GF-D8 (cell line): Measurements from ENCODE around the gene AGO4.
"Not testable (repeated sequence)": the region's sequence is repeated elsewhere in the genome, so short reads cannot be mapped to it uniquely, and the experiment has no call there.

ENCODE experiments used
- DNase-seq: peaks from one replicate; lab custom pipeline; 2025; lab: John Stamatoyannopoulos, UW

The AGO4 gene

DNA sequence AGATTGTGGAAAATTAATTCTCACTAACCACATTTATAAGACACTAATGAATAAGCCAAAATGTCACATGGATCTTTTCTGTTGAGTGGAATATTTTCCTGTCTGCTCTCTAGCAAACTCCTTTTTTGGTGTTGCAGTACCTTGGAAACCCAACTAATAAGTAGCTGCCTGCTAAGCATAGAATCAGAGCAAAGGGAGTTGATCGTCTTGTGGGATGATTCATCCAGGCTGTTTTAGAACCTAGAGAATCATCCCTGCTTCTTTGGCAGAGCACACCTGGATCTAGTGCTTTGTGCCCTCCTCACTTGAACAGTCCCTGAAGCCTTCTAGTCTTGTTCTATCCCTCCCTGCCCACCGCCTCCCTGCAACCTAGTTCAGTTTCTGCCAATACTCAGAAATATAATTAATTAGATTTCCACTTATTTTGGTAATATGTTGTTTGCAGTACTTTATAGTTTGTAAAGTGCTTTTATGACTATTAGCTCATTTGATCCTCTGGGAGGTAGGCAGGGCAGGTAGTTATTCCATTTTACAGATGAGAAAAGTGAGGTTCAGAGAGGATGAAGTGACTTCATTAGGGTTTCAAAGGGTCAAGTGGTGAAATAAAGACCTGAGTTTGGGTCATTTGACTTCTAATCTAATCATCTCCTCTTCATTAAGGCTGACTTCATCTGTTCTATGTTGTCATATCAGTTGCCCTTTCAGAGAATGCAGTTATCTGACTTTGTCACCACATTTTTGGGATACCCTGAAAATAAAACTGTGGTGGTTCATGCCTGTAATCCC is 2.5 kb downstream of the AGO4 start:
- no peak for DNase-seq

DNA sequence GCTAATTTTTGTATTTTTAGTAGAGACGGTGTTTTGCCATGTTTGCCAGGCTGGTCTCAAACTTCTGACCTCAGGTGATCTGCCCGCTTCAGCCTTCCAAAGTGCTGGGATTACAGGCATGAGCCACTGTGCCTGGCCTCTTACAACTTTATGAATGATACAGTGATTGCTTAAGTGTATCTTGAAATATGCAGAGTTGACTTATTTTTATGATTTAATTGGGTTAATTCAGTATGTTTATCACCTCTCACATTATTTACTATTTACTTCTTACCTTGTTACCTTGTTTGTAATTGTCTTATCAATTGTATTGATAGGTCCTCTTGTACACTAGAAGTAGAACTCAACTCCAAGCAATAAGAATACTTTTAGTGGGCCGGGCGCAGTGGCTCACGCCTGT is 4.9 kb downstream of the AGO4 start:
- not testable (repeated sequence) for DNase-seq

DNA sequence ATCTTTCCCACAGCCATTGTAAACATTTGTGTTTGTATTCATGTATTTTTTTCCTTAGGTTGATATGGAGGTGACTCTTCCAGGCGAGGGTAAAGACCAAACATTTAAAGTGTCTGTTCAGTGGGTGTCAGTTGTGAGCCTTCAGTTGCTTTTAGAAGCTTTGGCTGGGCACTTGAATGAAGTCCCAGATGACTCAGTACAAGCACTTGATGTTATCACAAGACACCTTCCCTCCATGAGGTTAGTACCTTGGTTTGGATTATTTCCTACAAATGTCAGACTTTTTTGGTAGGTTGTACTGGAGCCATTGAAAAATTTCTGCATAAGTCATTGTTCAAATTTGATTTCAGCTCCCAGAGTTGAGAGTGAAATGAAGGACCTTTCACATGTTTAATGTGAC is 17.4 kb downstream of the AGO4 start:
- no peak for DNase-seq

DNA sequence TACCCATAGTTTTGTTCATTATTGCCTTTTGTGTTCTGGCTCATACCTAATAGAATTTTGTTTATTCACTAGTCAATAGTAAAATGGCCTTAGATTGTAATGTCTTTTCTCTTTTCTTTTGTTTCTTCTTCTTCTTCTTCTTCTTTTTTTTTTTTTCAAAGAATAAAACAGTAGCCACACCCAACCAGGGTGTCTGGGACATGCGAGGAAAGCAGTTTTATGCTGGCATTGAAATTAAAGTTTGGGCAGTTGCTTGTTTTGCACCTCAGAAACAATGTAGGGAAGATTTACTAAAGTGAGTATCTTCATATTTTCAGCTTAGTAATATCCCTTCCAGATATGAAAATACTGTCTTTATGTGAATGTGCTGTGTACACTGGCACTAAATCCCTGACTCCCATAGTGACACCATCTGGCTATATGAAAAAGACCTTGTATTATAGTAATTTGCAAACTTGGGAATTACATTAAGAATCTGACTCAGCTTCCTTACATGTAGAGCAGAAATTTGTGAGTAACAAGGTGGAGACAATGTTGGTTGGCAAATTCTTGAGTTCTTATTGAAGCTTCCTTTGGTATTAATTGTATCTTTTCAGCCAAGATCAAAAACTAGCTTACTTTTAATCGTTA is 24.6 kb downstream of the AGO4 start:
- no peak for DNase-seq

DNA sequence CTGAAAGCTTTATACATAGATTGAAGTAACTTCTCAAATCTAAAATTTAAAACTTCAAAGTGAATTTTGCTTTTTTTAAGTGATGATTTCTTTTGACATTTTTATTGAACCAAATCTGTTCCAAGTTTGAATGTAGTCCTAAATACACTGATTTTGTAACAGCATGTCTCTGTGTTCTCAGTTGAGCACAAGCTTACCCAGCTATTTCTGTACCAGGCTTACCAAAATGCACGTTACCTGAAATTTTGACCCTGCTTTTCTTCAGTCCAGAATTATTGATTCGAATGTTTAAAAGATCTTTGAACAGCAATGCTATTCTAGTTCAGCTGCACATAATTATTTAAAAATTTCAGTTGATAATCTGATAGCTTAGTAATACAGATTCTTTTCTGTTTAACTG is 25.6 kb downstream of the AGO4 start:
- no peak for DNase-seq

DNA sequence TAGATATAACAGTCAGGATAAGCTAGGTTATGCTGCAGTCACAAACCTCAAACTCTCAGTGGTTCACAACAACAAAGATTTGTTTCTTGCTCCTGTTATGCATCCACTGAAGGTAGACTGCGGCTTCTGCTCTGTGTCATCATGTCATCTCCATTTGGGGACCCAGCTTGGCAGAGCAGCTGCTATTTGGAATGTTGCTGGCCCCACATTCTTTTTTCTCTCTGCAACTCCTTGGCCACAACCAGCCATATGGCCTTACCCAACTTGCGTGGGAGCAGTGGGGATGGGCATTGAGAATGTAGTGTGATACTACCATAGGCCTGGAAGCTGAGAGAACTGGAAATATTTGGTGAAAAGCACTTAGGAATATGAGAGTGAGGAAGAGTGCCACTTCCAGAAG is 26.4 kb downstream of the AGO4 start:
- DNase-seq = no peak

DNA sequence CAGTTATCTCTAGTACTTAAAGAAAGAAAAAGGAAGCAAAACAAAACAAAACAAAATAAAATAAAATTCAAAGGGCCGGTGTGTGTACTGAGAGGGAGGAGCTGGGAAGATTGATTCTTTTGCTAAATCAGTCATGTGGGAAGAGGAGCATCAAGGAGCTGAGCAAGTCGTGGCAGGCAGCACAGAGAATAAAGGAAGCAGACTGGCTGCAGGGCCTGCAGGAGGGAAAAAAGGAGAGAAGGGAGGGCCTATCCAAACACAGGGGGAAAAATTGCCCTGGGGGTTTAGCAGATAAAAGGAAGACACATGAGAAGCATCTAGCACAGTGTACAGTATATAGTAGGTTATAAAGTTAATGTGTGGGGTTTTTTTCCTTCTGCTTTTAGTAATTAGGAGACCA is 27.6 kb downstream of the AGO4 start:
- no peak for DNase-seq

DNA sequence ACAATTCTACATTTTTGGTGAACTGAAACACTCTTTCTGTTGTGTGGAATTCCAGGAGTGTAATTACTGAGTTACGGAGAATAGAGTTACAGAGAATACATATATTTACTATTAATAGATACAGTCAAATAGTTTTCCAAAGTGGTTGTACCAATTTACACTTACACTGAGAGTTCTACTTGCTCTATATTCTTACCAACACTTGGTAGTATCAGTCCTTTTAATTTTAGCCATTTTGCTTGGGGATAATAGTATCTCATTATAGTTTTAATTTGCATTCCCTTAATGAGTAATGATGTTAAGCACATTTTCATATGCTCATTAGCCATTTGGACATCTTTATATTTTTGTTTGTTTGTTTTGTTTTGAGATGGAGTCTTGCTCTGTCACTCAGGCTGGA is 28.9 kb downstream of the AGO4 start:
- no peak for DNase-seq

DNA sequence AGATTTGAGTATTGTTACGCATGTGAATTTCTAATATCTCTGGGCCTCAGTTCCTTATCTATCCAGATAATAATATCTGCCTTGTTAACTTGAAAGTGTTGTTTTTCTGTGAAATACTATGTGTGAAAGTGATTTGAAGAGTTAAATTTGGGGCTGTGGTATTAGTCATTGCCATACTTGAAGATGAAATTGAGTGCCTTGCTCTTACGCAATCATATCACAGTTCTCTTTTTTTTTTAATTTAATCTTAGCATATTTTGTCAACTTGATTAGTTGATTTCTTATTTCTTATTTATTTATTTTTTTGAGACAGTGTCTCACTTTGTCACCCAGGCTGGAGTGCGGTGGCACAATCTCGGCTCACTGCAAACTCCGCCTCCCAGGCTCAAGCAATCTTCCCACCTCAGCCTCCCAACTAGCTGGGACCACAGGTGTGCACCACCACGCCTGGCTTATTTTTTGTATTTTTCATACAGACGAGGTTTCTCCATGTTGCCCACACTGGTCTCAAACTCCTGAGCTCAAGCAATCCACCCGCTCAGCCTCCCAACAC is 31.0 kb downstream of the AGO4 start:
- no peak for DNase-seq

DNA sequence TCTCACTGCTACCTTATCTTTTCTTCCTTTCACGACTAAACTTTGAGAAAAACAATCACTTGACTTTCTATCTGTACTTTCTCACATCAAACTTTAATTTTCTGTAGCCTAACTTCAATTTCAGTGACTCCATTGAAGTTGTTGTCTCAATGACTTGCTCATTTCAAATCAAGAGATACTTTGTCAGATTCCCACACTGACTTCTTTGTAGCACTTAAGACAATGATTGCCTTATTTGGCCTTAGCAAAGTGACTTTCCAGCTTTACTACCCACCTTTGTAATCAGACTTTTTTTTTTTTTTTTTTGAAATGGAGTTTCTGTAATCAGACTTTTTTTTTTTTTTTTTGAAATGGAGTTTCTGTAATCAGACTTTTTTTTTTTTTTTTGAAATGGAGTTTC is 37.0 kb downstream of the AGO4 start:
- no peak for DNase-seq

DNA sequence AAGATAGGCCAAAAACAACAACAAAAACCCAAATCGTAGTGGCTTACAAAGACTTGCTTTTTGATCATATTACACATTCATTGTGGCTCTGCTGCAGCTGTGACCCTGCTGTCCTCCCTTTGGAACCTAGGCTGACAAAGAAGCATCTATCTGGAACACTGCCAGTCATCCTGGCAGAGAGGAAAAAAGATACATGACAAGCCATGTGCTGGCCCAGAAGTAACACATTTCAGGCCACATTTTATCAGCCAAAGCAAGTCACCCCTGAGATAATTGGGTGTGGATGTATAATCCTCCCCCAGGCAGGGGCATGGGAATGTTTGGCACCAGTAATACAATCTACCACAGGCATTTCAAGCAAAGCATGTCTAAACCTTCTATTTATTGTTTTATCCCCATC is 38.0 kb downstream of the AGO4 start:
- DNase-seq = no peak

DNA sequence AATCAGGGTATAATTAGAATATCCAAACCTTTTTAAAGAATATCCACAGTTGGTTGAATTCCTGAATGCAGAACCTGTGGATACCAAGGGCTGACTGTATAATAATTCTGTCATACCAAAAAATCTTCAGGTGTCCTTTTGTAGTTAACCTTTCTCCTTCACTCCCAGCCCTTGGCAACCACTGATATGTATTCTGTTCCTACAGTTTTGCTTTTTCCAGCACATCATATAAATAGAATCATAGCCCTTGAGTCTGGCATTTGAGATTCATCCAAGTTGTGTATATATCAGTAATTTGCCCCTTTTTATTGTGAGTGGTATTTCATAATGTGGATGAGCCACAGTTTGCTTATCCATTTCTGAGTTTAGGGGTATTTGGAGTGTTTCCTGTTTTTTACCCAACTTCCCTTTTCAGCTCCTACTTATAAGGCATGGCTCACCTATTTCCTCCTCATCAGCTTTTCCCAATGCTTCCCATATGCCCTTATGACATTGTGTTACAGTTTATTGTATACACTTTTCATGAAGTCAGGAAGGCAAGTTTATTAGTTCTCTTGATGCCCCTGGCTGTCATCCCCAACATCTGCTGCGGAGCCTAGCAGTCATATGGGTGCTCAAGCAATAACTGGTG is 40.2 kb downstream of the AGO4 start:
- DNase-seq = peak; percentile 34

DNA sequence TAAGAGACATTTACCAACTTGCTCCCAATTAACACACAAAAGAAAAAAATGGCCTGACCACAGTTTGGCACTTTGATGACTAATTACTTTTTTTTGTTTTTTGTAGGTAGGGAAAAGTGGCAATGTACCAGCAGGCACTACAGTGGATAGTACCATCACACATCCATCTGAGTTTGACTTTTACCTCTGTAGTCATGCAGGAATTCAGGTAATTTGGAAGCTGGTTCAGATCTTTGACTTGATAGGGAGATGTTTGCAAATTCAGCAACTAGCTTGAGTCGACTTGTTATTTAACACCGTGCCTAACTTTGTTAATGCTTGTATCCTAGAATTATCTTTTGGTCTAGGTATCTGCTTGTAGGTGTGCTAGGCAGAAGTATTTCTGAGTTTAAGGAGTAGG is 42.2 kb downstream of the AGO4 start:
- DNase-seq = no peak

DNA sequence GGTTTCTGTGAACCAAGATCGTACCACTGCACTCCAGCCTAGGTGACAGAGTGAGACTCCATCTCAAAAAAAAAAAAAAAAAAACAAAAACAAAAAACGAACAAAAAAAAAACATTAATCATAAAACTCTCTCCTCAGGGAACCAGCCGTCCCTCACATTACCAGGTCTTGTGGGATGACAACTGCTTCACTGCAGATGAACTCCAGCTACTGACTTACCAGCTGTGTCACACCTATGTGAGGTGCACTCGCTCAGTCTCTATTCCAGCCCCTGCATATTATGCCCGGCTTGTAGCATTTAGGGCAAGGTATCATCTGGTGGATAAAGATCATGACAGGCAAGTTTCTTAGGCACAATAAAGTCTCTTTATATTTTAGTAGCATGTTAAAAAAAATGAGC is 42.9 kb downstream of the AGO4 start:
- no peak for DNase-seq

DNA sequence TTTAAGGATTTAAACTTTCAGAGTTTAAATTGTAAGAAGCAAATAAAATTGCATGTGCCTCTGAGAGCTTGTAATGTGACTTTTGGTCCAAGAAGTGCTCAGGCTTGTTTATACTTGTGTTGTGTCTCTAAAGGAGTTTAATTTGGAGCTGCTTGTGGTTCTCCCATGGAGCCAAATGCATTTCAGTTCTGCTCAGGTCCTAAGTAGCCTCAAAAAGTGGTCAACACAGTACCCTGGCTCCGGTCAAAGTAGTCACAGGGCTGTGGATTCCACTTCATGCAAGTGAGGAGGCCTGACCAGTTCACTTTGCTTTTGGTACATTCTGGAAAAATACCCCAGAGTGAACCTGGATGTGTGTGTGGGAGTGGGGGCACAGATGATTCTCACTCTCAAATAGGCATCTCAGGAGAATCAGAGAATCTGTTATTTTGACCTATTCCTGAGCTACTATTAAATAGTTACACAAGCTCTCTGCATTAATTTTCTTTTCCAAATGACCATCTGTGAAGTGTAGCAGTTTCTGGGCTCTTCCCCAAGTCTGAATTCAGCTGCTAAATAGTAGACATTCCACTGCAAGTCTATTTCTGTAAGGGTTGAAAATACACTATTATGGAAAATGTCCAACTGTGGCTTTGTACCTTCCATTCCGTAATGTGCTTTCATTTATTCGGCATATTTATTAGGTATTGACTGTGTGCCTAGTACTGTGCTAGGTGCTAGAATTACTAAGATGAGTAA is 43.5 kb downstream of the AGO4 start:
- no peak for DNase-seq

DNA sequence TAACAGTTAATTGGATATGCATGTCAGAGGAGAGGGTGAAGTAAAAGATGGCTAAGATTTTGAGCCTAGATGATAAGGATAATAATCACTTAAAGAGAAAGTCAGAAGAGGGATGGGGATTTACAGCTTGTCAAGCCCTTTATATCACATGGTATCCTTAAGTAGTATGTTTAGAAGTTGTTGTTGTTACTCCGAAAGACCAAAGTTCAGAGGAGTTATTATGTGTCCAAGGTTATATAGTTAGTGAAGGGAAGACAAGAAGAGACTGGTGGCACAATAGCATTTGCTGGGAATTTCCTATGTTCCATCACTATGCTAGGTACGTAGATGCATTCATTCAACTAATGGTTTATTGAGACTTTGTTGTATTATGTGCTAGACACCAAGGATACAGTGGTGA is 44.4 kb downstream of the AGO4 start:
- DNase-seq = no peak

DNA sequence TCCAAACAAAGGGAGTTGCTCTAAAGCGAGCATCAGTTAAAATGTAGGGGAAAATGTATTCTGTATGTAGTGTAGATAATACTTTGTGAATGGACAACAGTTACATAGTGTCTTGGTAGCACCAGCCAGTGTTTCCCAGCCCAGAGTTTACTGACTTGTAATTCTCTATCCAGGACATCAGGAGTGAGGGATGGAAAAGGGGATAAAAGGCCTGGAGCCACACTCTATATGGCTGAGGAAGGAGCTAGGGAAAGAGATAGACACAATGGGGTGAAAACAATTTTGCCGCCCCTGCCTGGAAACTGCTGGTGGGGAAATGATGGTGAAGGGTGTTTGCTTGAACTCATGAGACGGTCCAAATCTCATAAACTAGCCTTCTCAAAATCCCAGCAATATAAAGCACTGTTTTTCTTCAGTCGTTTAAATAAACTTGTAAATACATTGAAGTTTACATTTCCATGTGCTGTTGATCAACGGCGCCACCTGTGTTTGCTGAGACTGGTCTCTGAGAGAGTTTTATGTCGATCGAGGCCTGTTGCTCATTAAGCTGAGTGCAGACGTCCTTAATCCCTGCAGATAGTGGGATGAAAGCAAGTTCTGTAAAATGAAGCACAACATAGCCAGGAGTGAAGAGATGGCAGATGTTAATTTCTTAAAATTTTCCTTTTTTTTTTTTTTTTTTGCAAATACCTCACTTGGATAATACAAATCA is 47.3 kb downstream of the AGO4 start:
- no peak for DNase-seq

DNA sequence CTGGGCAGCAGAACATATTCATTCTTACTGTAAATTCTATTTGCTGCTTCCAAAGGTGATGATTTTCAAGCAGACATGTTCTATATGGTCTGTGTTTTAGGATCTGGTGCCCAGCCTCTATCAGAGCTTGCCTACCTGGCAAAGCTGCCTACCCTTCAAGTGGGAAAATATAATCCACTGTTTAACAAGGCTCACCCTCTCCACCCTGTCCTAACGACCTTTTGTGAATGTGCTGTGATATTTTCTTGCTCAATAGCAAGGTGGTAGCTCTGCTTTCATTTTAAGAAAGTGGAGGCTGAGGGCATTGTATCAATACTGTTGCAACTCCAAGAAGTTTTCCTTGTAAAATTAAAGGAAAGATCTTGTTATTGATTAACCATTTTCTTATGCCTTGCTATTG is 49.1 kb downstream of the AGO4 start:
- no peak for DNase-seq

DNA sequence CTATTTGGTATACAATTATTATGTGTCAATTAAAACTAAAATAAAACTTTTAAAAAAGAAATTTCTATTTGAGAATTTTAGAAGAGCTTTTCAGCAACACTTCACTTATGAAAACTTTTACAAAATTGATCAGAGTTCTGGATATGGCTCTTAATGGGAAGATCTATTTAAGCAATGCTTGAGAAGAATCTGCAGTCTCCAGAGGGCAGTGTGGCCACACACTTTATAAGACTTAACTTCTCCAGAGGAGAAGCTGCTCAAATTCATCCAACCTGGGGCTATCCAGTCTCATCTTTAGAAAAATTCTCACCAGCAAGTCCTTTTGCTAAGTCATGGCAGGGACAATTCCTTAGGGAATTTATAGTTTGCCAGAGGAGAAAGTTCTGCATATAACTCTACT is 50.0 kb downstream of the AGO4 start:
- DNase-seq = peak; percentile 29

DNA sequence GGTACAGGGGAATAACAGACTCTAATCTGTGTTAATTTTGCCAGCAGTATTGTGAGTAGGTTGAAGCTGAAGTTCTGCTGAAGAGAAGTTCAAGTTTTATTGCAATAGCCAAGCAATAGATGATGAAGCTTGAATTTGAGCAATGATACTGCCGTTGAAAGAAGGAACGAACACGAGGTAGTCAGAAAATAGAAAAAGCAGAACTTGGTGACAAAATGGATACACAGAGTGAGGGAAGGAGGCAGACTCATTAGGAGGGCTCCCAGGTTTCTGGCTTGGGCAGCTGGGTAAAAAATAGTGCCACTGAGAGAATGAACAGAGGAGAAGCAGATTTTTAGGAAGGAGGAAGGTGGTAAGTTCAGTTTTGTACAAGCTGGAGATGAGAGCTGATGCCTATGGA is 52.9 kb downstream of the AGO4 start:
- peak; percentile 54 for DNase-seq

DNA sequence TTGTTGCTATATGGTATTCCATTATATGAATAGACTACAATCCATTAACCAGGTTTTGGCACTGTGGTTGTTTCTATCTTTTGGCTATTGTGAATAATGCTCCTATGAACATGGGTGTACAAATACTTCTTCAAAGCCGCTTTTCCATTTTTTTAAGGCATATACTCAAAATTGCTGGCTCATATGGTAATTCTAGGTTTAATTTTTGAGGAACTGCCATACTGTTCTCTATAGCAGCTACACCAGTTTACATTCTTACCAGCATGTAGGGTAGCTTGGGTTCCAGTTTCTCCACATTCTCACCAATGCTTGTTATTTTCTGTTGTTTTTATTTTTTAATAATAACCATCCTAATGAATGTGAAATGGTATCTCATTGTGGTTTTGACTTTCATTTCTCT is 55.3 kb downstream of the AGO4 start:
- DNase-seq = no peak
